GM12878 (cell line): ENCODE data around the gene PTPRS. TPM values are rescaled to one million over a fixed set of nuclear protein-coding genes. Genes with fewer than 3 reads are reported as not detected.

Experiments used
- ATAC-seq: fragments of 200-7000 bp; cut with Tn5 transposase; 3 replicates; pipeline ENCODE4 v1.9.1; 2020; ENCODE audit warnings: mild to moderate bottlenecking, moderate library complexity
- BruUV-seq: library from RNA; stranded (reverse); fragments of 400-500 nt; replicated peaks from 2 replicates; lab custom pipeline; 2021; lab: Mats Ljungman, UMichigan
- CTCF ChIA-PET: fragments of 300-600 bp; sonication (Branson Sonifier 250); formaldehyde crosslinking; extraction: SDS; loops from one replicate; lab custom pipeline; 2021; ENCODE audit warnings: inconsistent platforms; lab: Yijun Ruan, JAX
- POLR2A ChIA-PET: fragments of 350-600 bp; formaldehyde crosslinking; extraction: SDS; loops from one replicate; lab custom pipeline; 2021; ENCODE audit warnings: inconsistent platforms; lab: Charles Lee
- RAD21 ChIA-PET: fragments of 300-600 bp; sonication (Branson Sonifier 250); formaldehyde crosslinking; loops from one replicate; lab custom pipeline; 2023; ENCODE audit warnings: antibody characterized with exemption; ENCODE audit not compliant: unreplicated experiment; lab: Charles Lee
- SMC1A ChIA-PET: fragments of 300-600 bp; sonication (Branson Sonifier 250); formaldehyde crosslinking; loops from one replicate; lab custom pipeline; 2023; ENCODE audit not compliant: unreplicated experiment, uncharacterized antibody; lab: Charles Lee
- DNase-seq: peaks from one replicate; pipeline ENCODE4 v3.0.0-alpha.2; 2011; ENCODE audit warnings: low read depth, low spot score
- FAIRE-seq: peaks from 3 replicates; lab custom pipeline; 2011; peaks lifted over from hg19 to GRCh38; lab: Jason Lieb, UNC
- H2AFZ ChIP-seq: 2 replicates; pipeline ENCODE4 v1.6.0; 2011; ENCODE audit warnings: low read depth, low read length, control low read depth; ENCODE audit not compliant: control insufficient read depth
- H3K27ac ChIP-seq: 2 replicates; pipeline ENCODE4 v1.5.1; 2011; ENCODE audit warnings: control low read depth; ENCODE audit not compliant: control insufficient read depth, insufficient read depth
- H3K27me3 ChIP-seq, 2 experiments: replicated peaks in 1 of 2; 2 replicates each; pipeline versions ENCODE4 v1.6.0 to v1.6.1; 2011; ENCODE audit warnings: low read length in 1 of 2; ENCODE audit not compliant: control insufficient read depth in 2 of 2, insufficient read depth in 2 of 2
- H3K36me3 ChIP-seq, 2 experiments: 2 replicates each; pipeline ENCODE4 v1.5.1; 2011; ENCODE audit warnings: low read length in 1 of 2; ENCODE audit not compliant: control insufficient read depth in 2 of 2, insufficient read depth in 2 of 2
- H3K4me1 ChIP-seq: 2 replicates; pipeline ENCODE4 v1.6.1; 2011; ENCODE audit warnings: mild to moderate bottlenecking, low read length, moderate library complexity, mixed read lengths; ENCODE audit not compliant: control insufficient read depth, insufficient read depth
- H3K4me2 ChIP-seq: 2 replicates; pipeline ENCODE4 v1.6.0; 2011; ENCODE audit warnings: control low read depth; ENCODE audit not compliant: control insufficient read depth, insufficient read depth
- H3K4me3 ChIP-seq: fragments of 200-600 bp; sonication (generic); 2 replicates; pipeline ENCODE4 v1.5.1; 2016
- H3K79me2 ChIP-seq: 2 replicates; pipeline ENCODE4 v1.6.0; 2011; ENCODE audit warnings: low read length; ENCODE audit not compliant: control insufficient read depth, insufficient read depth
- H3K9ac ChIP-seq: 2 replicates; pipeline ENCODE4 v1.8.0; 2011; ENCODE audit warnings: low read length, control low read depth, mixed read lengths; ENCODE audit not compliant: control insufficient read depth, insufficient read depth
- H3K9me3 ChIP-seq: replicated peaks from 3 replicates; pipeline ENCODE4 v1.5.1; 2011; ENCODE audit warnings: mild to moderate bottlenecking, low read length; ENCODE audit not compliant: control insufficient read depth, insufficient read depth
- H4K20me1 ChIP-seq: 2 replicates; pipeline ENCODE4 v1.6.0; 2011; ENCODE audit not compliant: control insufficient read depth, insufficient read depth
- CBX3 ChIP-seq: fragments of 200-600 bp; sonication (generic); IDR thresholded peaks from 2 replicates; pipeline ENCODE4 v1.6.1; 2016; ENCODE audit warnings: low read depth, borderline replicate concordance
- ESRRA ChIP-seq: IDR thresholded peaks from 2 replicates; pipeline ENCODE4 v1.6.1; 2012; ENCODE audit warnings: mild to moderate bottlenecking, low read length, improper control_type of control experiment
- HDGF ChIP-seq: fragments of 450-650 bp; IDR thresholded peaks from 2 replicates; pipeline ENCODE4 v1.6.1; 2016; ENCODE audit warnings: antibody characterized with exemption
- HSF1 ChIP-seq: fragments of 150-350 bp; IDR thresholded peaks from 2 replicates; pipeline ENCODE4 v1.6.1; 2014; ENCODE audit warnings: mild to moderate bottlenecking, low read depth, low read length
- KLF5 ChIP-seq: fragments of 450-650 bp; IDR thresholded peaks from 2 replicates; pipeline ENCODE4 v1.6.1; 2014; ENCODE audit warnings: mild to moderate bottlenecking; ENCODE audit not compliant: partially characterized antibody
- RELA ChIP-seq: fragments of 450-650 bp; IDR thresholded peaks from 2 replicates; pipeline ENCODE4 v1.8.0; 2014; ENCODE audit warnings: borderline replicate concordance; ENCODE audit not compliant: partially characterized antibody
- REST ChIP-seq: IDR thresholded peaks from 2 replicates; pipeline ENCODE4 v1.6.1; 2012; ENCODE audit warnings: mild to moderate bottlenecking, low read depth, low read length
- SMAD1 ChIP-seq: fragments of 450-650 bp; IDR thresholded peaks from 2 replicates; pipeline ENCODE4 v1.6.1; 2018; ENCODE audit warnings: mild to moderate bottlenecking, low read depth; ENCODE audit not compliant: partially characterized antibody
- SUPT20H ChIP-seq: IDR thresholded peaks from 2 replicates; pipeline ENCODE4 v1.6.1; 2011; ENCODE audit warnings: low read depth, mild to moderate bottlenecking, low read length, moderate library complexity, borderline replicate concordance; ENCODE audit not compliant: control insufficient read depth
- TAF1 ChIP-seq: IDR thresholded peaks from 2 replicates; pipeline ENCODE4 v1.6.1; 2011; ENCODE audit warnings: mild to moderate bottlenecking, low read depth, low read length, borderline replicate concordance
- YY1 ChIP-seq: IDR thresholded peaks from 2 replicates; pipeline ENCODE4 v1.6.1; 2011; ENCODE audit warnings: low read depth, mild to moderate bottlenecking, low read length
- WGBS: methylation state at CpG from one replicate; pipeline ENCODE4 v1.1.6; 2016; ENCODE audit warnings: low lambda C conversion rate; ENCODE audit not compliant: insufficient replicate concordance, insufficient coverage; ENCODE audit errors: missing lambda C conversion rate; 5-methylcytosine and 5-hydroxymethylcytosine counted together
- in situ Hi-C: fragments of 300-500 bp; cut with MboI; formaldehyde crosslinking; loops from 9 replicates; pipeline ENCODE4 v1.14.3; 2018; ENCODE audit warnings: mixed read lengths
- intact Hi-C: fragments of 100-400 bp; cut with micrococcal nuclease; formaldehyde crosslinking; loops from one replicate; pipeline ENCODE4 v1.14.2; 2022; ENCODE audit not compliant: unreplicated experiment
- polyA plus RNA-seq, 11 experiments: library from polyadenylated mRNA; depleted of rRNA in 4 of 11; unstranded in 6 of 11; stranded (reverse) in 5 of 11; fragments of >200 nt; fragmentation: Nextera tagmentation in 4 of 11; fragmentation: Illumina TruSeq in 1 of 11; extraction: Ambion mirVana in 4 of 11; extraction: Trizol in 1 of 11; gene quantifications; 1 replicate in 1 of 11; 2 replicates in 10 of 11; pipeline versions ENCODE4 v1.2.1 to v1.2.3, GENCODE V29; 2011 to 2016; ENCODE audit warnings: inconsistent platforms in 2 of 11, missing spikeins in 2 of 11, low read depth in 1 of 11
- total RNA-seq, 4 experiments: library from RNA; depleted of rRNA in 3 of 4; stranded (reverse); fragments of >200 nt in 3 of 4; fragmentation: Illumina TruSeq in 1 of 4; extraction: Trizol in 1 of 4; gene quantifications; 2 replicates each; pipeline versions ENCODE4 v1.2.1 to v1.2.3, GENCODE V29; 2013 to 2021
- TF ChIP-seq, protein P1 (sequence below): fragments of 450-650 bp; IDR thresholded peaks from 2 replicates; pipeline ENCODE4 v1.6.1; 2016; ENCODE audit warnings: mild to moderate bottlenecking, moderate library complexity, borderline replicate concordance
- TF ChIP-seq, protein P2 (sequence below): fragments of 450-650 bp; IDR thresholded peaks from 2 replicates; pipeline ENCODE4 v1.6.1; 2017; ENCODE audit warnings: low read depth, mild to moderate bottlenecking, moderate library complexity

PTPRS gene
- total and polyA plus RNA-seq, 10 of the 15 experiments (the other 5 are each of a cell fraction or from before 2014, with no cell fraction given), result 0.09 to 32.1 (median 0.71) TPM

DNA sequence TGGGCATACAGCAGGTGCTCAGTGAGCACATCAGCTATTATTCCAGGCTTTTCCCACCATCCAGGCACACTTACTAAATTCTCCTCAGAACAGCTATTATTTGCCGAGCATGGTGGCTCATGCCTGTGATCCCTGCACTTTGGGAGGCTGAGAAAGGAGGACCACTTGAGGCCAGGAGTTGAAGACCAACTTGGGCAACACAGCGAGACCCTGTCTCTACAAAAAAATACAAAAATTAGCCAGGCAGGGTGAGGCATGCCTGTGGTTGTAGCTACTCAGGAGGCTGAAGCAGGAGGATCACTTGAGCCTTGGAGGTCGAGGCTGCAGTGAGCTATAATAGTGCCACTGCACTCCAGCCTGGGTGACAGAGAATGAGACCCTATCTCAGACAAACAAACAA lies 35.4 kb downstream of the PTPRS start:
- Histone ChIP-seq H3K27ac (no peak overlapping the region), H3K27me3 (no peaks in the 10 kb centered on the region), H3K4me1 (no peaks in the 10 kb centered on the region), H3K4me2 (no peak overlapping the region), H3K9ac (no peak overlapping the region), H3K79me2 (no peaks in the 10 kb centered on the region), H3K36me3 (no peaks in the 10 kb centered on the region), H2AFZ (no peak overlapping the region), H4K20me1 (no peaks in the 10 kb centered on the region), H3K9me3 (no peaks in the 10 kb centered on the region), H3K4me3 (no peak overlapping the region)
- ATAC-seq (no peak), DNase-seq (no peak), FAIRE-seq (no peak)
- ChIA-PET CTCF (interaction anchor here (1.1 kb wide), 2 partner anchors 13 to 17 kb away, joined by 3 read pairs; no protein-coding TSS in a partner anchor), POLR2A (interaction anchor here (0.7 kb wide), 1 partner anchor 17 kb away, joined by 3 read pairs; no protein-coding TSS in a partner anchor), SMC1A (interaction anchor here (0.9 to 1.6 kb wide), 2 partner anchors 12 to 16 kb away, joined by 3 to 4 read pairs; no protein-coding TSS in a partner anchor), RAD21 (interaction anchor here (0.5 to 1.0 kb wide), 2 partner anchors 12 to 17 kb away, joined by 3 to 4 read pairs; no protein-coding TSS in a partner anchor)
- in situ Hi-C loops (no loop called here), intact Hi-C loops (no loop called here)
- no TSS peak for BruUV-seq
- 27% methylated on average over 3 of the region's 3 CpGs for WGBS
- no peak for TF ChIP-seq HSF1
- TF ChIP-seq ESRRA, result no peak
- no peak for TF ChIP-seq CBX3
- TF ChIP-seq TAF1, result no peak
- TF ChIP-seq SMAD1, result no peak
- TF ChIP-seq RELA, result no peak
- TF ChIP-seq, protein P1, sequence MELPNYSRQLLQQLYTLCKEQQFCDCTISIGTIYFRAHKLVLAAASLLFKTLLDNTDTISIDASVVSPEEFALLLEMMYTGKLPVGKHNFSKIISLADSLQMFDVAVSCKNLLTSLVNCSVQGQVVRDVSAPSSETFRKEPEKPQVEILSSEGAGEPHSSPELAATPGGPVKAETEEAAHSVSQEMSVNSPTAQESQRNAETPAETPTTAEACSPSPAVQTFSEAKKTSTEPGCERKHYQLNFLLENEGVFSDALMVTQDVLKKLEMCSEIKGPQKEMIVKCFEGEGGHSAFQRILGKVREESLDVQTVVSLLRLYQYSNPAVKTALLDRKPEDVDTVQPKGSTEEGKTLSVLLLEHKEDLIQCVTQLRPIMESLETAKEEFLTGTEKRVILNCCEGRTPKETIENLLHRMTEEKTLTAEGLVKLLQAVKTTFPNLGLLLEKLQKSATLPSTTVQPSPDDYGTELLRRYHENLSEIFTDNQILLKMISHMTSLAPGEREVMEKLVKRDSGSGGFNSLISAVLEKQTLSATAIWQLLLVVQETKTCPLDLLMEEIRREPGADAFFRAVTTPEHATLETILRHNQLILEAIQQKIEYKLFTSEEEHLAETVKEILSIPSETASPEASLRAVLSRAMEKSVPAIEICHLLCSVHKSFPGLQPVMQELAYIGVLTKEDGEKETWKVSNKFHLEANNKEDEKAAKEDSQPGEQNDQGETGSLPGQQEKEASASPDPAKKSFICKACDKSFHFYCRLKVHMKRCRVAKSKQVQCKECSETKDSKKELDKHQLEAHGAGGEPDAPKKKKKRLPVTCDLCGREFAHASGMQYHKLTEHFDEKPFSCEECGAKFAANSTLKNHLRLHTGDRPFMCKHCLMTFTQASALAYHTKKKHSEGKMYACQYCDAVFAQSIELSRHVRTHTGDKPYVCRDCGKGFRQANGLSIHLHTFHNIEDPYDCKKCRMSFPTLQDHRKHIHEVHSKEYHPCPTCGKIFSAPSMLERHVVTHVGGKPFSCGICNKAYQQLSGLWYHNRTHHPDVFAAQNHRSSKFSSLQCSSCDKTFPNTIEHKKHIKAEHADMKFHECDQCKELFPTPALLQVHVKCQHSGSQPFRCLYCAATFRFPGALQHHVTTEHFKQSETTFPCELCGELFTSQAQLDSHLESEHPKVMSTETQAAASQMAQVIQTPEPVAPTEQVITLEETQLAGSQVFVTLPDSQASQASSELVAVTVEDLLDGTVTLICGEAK, result no peak
- no peak for TF ChIP-seq REST
- no peak for TF ChIP-seq SUPT20H
- no peak for TF ChIP-seq HDGF
- no peak for TF ChIP-seq YY1
- TF ChIP-seq, protein P2, sequence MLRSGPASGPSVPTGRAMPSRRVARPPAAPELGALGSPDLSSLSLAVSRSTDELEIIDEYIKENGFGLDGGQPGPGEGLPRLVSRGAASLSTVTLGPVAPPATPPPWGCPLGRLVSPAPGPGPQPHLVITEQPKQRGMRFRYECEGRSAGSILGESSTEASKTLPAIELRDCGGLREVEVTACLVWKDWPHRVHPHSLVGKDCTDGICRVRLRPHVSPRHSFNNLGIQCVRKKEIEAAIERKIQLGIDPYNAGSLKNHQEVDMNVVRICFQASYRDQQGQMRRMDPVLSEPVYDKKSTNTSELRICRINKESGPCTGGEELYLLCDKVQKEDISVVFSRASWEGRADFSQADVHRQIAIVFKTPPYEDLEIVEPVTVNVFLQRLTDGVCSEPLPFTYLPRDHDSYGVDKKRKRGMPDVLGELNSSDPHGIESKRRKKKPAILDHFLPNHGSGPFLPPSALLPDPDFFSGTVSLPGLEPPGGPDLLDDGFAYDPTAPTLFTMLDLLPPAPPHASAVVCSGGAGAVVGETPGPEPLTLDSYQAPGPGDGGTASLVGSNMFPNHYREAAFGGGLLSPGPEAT, result no peak
- TF ChIP-seq KLF5, result no peak
